K562 treated with DMSO at 1 percent for 12 hours (cell line): ENCODE results near the gene PRDX4. TPM values are rescaled to one million over a fixed set of nuclear protein-coding genes. Genes with fewer than 3 reads are reported as not detected.

ENCODE experiments used
- total RNA-seq: library from RNA; unstranded; fragments of 300-600 nt; gene quantifications from 2 replicates; pipeline ENCODE4 v1.2.3, GENCODE V29; 2022; ENCODE audit not compliant: insufficient read depth

Gene PRDX4
- total RNA-seq: 116 and 130 TPM in 2 replicates

DNA sequence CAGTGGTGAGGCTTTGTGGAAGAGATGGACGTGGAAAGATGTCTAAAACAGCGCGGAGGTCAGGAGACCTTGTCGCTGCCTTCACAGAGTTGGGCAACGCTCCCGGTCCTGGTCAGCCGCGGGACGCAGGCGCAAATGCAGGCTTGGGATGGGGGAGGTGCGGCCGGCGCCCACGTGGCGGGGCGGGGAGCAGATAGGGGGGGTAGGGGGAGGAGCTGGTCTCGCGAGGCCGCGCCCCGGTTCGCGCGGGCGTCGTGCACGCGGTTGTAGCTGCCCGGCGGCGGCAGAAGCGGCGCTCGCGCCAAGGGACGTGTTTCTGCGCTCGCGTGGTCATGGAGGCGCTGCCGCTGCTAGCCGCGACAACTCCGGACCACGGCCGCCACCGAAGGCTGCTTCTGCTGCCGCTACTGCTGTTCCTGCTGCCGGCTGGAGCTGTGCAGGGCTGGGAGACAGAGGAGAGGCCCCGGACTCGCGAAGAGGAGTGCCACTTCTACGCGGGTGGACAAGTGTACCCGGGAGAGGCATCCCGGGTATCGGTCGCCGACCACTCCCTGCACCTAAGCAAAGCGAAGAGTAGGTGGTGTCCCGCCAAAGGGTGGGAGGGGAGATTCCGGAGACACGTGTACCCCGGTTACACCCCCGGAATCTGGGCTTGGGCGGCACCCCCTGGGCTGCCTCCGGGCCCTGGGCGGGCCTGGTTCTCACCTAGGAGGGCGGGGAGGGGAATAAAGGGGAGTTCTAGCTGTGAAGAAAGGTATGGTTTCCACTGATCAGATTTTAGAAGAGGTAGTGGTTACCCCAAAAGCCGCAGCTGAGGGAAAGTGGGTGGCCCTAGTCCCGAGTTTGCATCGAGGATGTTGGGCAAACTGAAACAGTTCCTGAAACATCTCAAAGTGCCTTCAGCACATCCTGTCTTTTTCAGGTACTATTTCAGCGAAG is at the start of gene PRDX4:
Gene PRDX4 (plus strand): TSS at position 255 of the 939 bp plus-strand sequence. CDS start 78 bp downstream, at position 333.

Other genes with a start within 250 kb of the PRDX4 start
- 15.4 and 32.6 TPM in 2 replicates for gene ACOT9, start 75.8 kb downstream of the PRDX4 start, total RNA-seq
- gene SAT1, start 115.7 kb downstream of the PRDX4 start, total RNA-seq: 111 and 141 TPM in 2 replicates
- 38.3 and 49.1 TPM in 2 replicates for gene APOO, start 240.4 kb downstream of the PRDX4 start, total RNA-seq
- gene CXorf58, start 240.5 kb downstream of the PRDX4 start, total RNA-seq: 0.56 TPM in 1 of 2 replicates, not detected in the other